HEK293T (cell line): ENCODE results near the gene GPR52.

Experiments
- BHLHE40 ChIP-seq: fragments of 450-650 bp; IDR thresholded peaks from 2 replicates; pipeline ENCODE4 v1.6.1; 2016; ENCODE audit warnings: mild to moderate bottlenecking, moderate library complexity, borderline replicate concordance
- CTBP1 ChIP-seq: fragments of 450-650 bp; IDR thresholded peaks from 2 replicates; pipeline ENCODE4 v1.6.1; 2016; ENCODE audit warnings: borderline replicate concordance
- ELF4 ChIP-seq: fragments of 450-650 bp; IDR thresholded peaks from 2 replicates; pipeline ENCODE4 v1.6.1; 2017; ENCODE audit warnings: antibody characterized with exemption
- FOXA1 ChIP-seq: fragments of 450-650 bp; IDR thresholded peaks from 2 replicates; pipeline ENCODE4 v1.6.1; 2016; ENCODE audit warnings: mild to moderate bottlenecking
- FOXK2 ChIP-seq: fragments of 450-650 bp; IDR thresholded peaks from 2 replicates; pipeline ENCODE4 v1.6.1; 2016; ENCODE audit warnings: mild to moderate bottlenecking
- FOXM1 ChIP-seq: fragments of 450-650 bp; IDR thresholded peaks from 2 replicates; pipeline ENCODE4 v1.6.1; 2017; ENCODE audit warnings: mild to moderate bottlenecking, borderline replicate concordance
- L3MBTL2 ChIP-seq: fragments of 450-650 bp; conservative IDR thresholded peaks from 2 replicates; pipeline ENCODE4 v1.6.1; 2016; ENCODE audit warnings: mild to moderate bottlenecking
- LEF1 ChIP-seq: fragments of 450-650 bp; IDR thresholded peaks from 2 replicates; pipeline ENCODE4 v1.6.1; 2017; ENCODE audit warnings: mild to moderate bottlenecking, borderline replicate concordance
- NFRKB ChIP-seq: fragments of 450-650 bp; IDR thresholded peaks from 2 replicates; pipeline ENCODE4 v1.6.1; 2016; ENCODE audit warnings: mild to moderate bottlenecking, moderate library complexity
- PKNOX1 ChIP-seq: fragments of 450-650 bp; IDR thresholded peaks from 2 replicates; pipeline ENCODE4 v1.6.1; 2016
- SP1 ChIP-seq: fragments of 450-650 bp; IDR thresholded peaks from 2 replicates; pipeline ENCODE4 v1.6.1; 2017
- TARDBP ChIP-seq: fragments of 450-650 bp; IDR thresholded peaks from 2 replicates; pipeline ENCODE4 v1.6.1; 2016

GRCh38 chr1:174413632-174414031, 34.1 kb upstream of the GPR52 start:
- TF ChIP-seq LEF1 (no peak), ELF4 (no peak), SP1 (no peak), FOXK2 (no peak), FOXM1 (no peak), CTBP1 (no peak), TARDBP (no peak), BHLHE40 (no peak), PKNOX1 (no peak), NFRKB (no peak), L3MBTL2 (no peak), FOXA1 (no peak)
